Measurements from ENCODE around the gene ERBB3.

The ERBB3 gene

GRCh38 chr12:56078931-56079722 is 838 bp upstream of the ERBB3 start:
- peak; percentile 31 for DNase-seq (ENCODE audit: low read depth)

- no peak for DNase-seq (ENCODE audit: low read depth)
Measured at GRCh38 chr12:56080556-56081138, 682 bp downstream of the ERBB3 start.

GRCh38 chr12:56081393-56082347 is 1.7 kb downstream of the ERBB3 start:
- no peak for DNase-seq (ENCODE audit: low read depth)

- DNase-seq (ENCODE audit: low read depth) = no peak
Measured at GRCh38 chr12:56082382-56082781, 2.4 kb downstream of the ERBB3 start.

GRCh38 chr12:56082967-56083366 is 3.0 kb downstream of the ERBB3 start:
- no peak for DNase-seq (ENCODE audit: low read depth)

- no peak for DNase-seq (ENCODE audit: low read depth)
Measured at GRCh38 chr12:56084958-56085543, 5.1 kb downstream of the ERBB3 start.

- DNase-seq (ENCODE audit: low read depth) = no peak
Measured at GRCh38 chr12:56086096-56086495, 6.1 kb downstream of the ERBB3 start.

GRCh38 chr12:56086608-56087007 is 6.6 kb downstream of the ERBB3 start:
- DNase-seq (ENCODE audit: low read depth) = no peak

- DNase-seq (ENCODE audit: low read depth) = no peak
Measured at GRCh38 chr12:56087220-56087619, 7.3 kb downstream of the ERBB3 start.

- no peak for DNase-seq (ENCODE audit: low read depth)
Measured at GRCh38 chr12:56097738-56098137, 17.8 kb downstream of the ERBB3 start.

- no peak for DNase-seq (ENCODE audit: low read depth)
Measured at GRCh38 chr12:56098592-56098991, 18.6 kb downstream of the ERBB3 start.

GRCh38 chr12:56099787-56100186 is 19.8 kb downstream of the ERBB3 start:
- no peak for DNase-seq (ENCODE audit: low read depth)

GRCh38 chr12:56101045-56101444 is 21.1 kb downstream of the ERBB3 start:
- DNase-seq (ENCODE audit: low read depth) = no peak

GRCh38 chr12:56102683-56103065 is 22.7 kb downstream of the ERBB3 start:
- no peak for DNase-seq (ENCODE audit: low read depth)

- DNase-seq (ENCODE audit: low read depth) = no peak
Measured at GRCh38 chr12:56103066-56103711, 23.2 kb downstream of the ERBB3 start.

- DNase-seq (ENCODE audit: low read depth) = no peak
Measured at GRCh38 chr12:56103823-56104108, 23.8 kb downstream of the ERBB3 start.

GRCh38 chr12:56104109-56104814 is 24.3 kb downstream of the ERBB3 start, which contains the start of gene PA2G4:
Gene PA2G4, plus strand, starts transcription at chr12:56104559. Its CDS starts 179 bp downstream, at chr12:56104738.
- peak; percentile 96 for DNase-seq (ENCODE audit: low read depth)

- DNase-seq (ENCODE audit: low read depth) = no peak
Measured at GRCh38 chr12:56104815-56105608, 25.0 kb downstream of the ERBB3 start.

- DNase-seq (ENCODE audit: low read depth) = no peak
Measured at GRCh38 chr12:56105609-56105902, 25.6 kb downstream of the ERBB3 start.

GRCh38 chr12:56107242-56107641 is 27.3 kb downstream of the ERBB3 start:
- DNase-seq (ENCODE audit: low read depth) = no peak

- DNase-seq (ENCODE audit: low read depth) = no peak
Measured at GRCh38 chr12:56110571-56110970, 30.6 kb downstream of the ERBB3 start.
